ENCODE measurements around the gene GYG2. TPM values are rescaled to one million over a fixed set of nuclear protein-coding genes. Genes with fewer than 3 reads are reported as not detected.

GYG2 gene
- total and polyA plus RNA-seq, 2 of the 8 experiments (the other 6 are each of a cell fraction or from before 2014, with no cell fraction given), result 52.8 to 65.3 TPM

DNA sequence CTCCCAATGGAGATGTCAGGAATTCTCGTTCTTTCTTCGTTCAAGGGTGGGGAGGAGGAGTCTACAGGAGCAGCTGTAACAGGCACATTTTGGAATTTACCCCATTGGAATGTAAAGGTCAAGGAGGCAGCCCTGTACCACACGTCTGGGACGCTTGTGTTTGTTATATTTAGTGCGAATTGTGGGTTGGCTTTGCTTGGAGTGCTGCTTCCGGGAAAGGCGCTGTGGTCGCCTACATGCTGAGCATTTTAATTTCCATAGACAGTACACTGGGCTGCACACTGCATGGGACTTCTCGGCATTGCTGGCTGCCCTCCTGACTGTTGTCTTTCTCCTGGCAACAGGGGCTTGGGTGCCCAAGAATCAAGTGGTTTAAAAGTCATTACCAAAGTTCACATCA, 12.8 kb downstream of the GYG2 start (continued):
- no peak for TF ChIP-seq MAFK (IDR thresholded peaks at IDR 0.05; ENCODE audit: low read depth, low read length)

DNA sequence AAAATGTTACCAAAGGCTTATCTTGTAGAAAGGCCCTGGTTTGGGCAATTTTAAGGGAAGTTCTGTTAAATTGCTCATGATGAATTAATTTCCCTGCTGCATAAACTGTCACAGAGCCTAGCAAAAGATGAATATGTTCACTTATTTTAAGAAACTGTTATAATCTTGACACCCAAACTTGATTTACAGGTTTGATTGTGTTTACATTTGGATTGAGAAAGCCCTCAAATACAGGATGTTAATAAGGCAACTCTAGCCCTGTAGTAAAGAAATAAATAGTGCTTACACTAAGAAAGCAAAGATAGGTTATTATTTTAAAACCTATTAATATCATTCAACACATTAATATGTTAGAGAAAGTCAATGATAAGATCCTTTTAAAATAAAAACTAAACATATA, 18.3 kb downstream of the GYG2 start:
- peaks cover 0 to 8% (median 2%) of the 10 kb centered on the region in 4 experiments; a peak in 3 of 7 replicates for H3K4me1 ChIP-seq (replicated peaks in 1 of 4; ENCODE audit: control insufficient read depth in 3 of 4, insufficient read depth in 4 of 4, low read length in 3 of 4)
- TF ChIP-seq CTBP2 (IDR thresholded peaks at IDR 0.05; ENCODE audit: borderline replicate concordance, insufficient read depth, insufficient read length, low read length) (no peak), TEAD4 (IDR thresholded peaks at IDR 0.05; ENCODE audit: low read depth, low read length) (no peak), CEBPB (IDR thresholded peaks at IDR 0.05; ENCODE audit: low read depth, low read length) (no peak), RAD21 (IDR thresholded peaks at IDR 0.05 in 1 of 2, conservative IDR thresholded peaks at IDR 0.05 in 1 of 2; ENCODE audit: low read depth in 2 of 2, low read length in 2 of 2) (no peak)
- no peaks in the 10 kb centered on the region for H3K9me3 ChIP-seq (ENCODE audit: insufficient read depth in 2 of 2, low read depth in 1 of 2, low read length in 1 of 2)
- no peak overlapping the region for H2BK12ac ChIP-seq (ENCODE audit: low read depth, low read length)
- H2BK15ac ChIP-seq (ENCODE audit: low read length), result no peak overlapping the region
- no peak overlapping the region for H4K5ac ChIP-seq (ENCODE audit: insufficient read length, low read depth, low read length)
- DNase-seq (ENCODE audit: low read depth in 1 of 2, low spot score in 2 of 2) (no peak), FAIRE-seq (no peak)
- no peak overlapping the region for H3K4ac ChIP-seq (replicated peaks; ENCODE audit: insufficient read length, low read depth, low read length)
- H3K4me2 ChIP-seq (ENCODE audit: insufficient read depth in 1 of 2, low read depth in 2 of 2, low read length in 2 of 2), result no peak overlapping the region
- ChIA-PET POLR2A (ENCODE audit: partially characterized antibody) (interaction anchor here (0.8 kb wide), 1 partner anchor 15 kb away, joined by 3 read pairs; no protein-coding TSS in a partner anchor), CTCF (ENCODE audit: partially characterized antibody) (no interaction called here)
- H3K18ac ChIP-seq (ENCODE audit: extremely low read depth, low read length), result no peak overlapping the region
- H3K36me3 ChIP-seq (ENCODE audit: control insufficient read depth in 2 of 4, insufficient read depth in 4 of 4, low read length in 3 of 4), result peaks cover 0 to 7% (median 3%) of the 10 kb centered on the region in 4 experiments; a peak in 3 of 8 replicates
- no peaks in the 10 kb centered on the region for H3K23me2 ChIP-seq (ENCODE audit: low read depth, low read length)
- H3K23ac ChIP-seq (ENCODE audit: insufficient read length), result no peak overlapping the region
- H4K20me1 ChIP-seq (replicated peaks in 1 of 2; ENCODE audit: control insufficient read depth in 1 of 2, insufficient read depth in 2 of 2, low read length in 2 of 2), result no peaks in the 10 kb centered on the region
- H3K27ac ChIP-seq (ENCODE audit: low read depth, low read length), result no peak overlapping the region
- no peak overlapping the region for H2BK20ac ChIP-seq (ENCODE audit: low read length)
- no peak overlapping the region for H4K91ac ChIP-seq (replicated peaks; ENCODE audit: insufficient read length, low read length)
- no peak overlapping the region for H3K14ac ChIP-seq (ENCODE audit: insufficient read length)
- no peaks in the 10 kb centered on the region for H3K79me1 ChIP-seq (ENCODE audit: low read depth, low read length)
- no peak overlapping the region for H4K8ac ChIP-seq (ENCODE audit: extremely low read depth, insufficient read depth, low read length)
- no peak overlapping the region for H3K4me3 ChIP-seq (ENCODE audit: extremely low read depth in 1 of 4, insufficient read depth in 2 of 4, low read depth in 3 of 4, low read length in 4 of 4)
- H2AFZ ChIP-seq (ENCODE audit: low read length), result no peak overlapping the region
- no peak overlapping the region for H3K9ac ChIP-seq (replicated peaks in 1 of 4; ENCODE audit: extremely low read depth in 1 of 4, low read depth in 3 of 4, low read length in 3 of 4)
- H3K79me2 ChIP-seq (ENCODE audit: control insufficient read depth in 1 of 2, insufficient read depth in 2 of 2, low read length in 2 of 2), result no peaks in the 10 kb centered on the region
- no peak overlapping the region for H2BK120ac ChIP-seq (replicated peaks; ENCODE audit: low read depth, low read length)
- H3K56ac ChIP-seq (replicated peaks; ENCODE audit: insufficient read length, low read depth, low read length), result no peak overlapping the region
- no peak overlapping the region for H2AK5ac ChIP-seq (ENCODE audit: low read depth, low read length)
- no peak overlapping the region for H2BK5ac ChIP-seq (ENCODE audit: low read depth, low read length)
- no peaks in the 10 kb centered on the region for H3K27me3 ChIP-seq (replicated peaks in 1 of 4; ENCODE audit: control insufficient read depth in 3 of 4, extremely low read depth in 1 of 4, insufficient read depth in 3 of 4, low read length in 3 of 4)
